ENCODE data around the gene LRP1B. TPM values are rescaled to one million over a fixed set of nuclear protein-coding genes. Genes with fewer than 3 reads are reported as not detected.

The LRP1B gene
- total and polyA plus RNA-seq, 2 of the 8 experiments (the other 6 are each of a cell fraction or from before 2014, with no cell fraction given), result 0.03 TPM; not detected in 1

DNA sequence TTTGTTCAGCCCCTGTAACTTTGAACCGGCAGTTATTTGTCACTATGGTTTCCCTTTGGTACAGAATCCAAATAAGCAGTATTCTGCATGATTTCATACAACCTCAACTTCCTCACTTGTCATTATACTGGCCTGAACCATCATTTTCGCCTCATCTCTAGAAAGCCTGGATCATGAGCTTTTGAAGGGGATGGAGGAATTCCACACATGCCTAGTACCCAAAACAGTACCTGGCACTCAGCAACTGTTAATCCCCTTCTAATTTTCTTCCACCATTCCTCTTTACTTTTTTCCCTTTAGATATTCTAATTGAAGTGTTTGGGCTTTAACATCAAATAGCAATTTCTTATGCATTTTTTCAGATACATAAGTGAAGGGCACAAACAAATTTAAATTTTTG is 1776.3 kb downstream of the LRP1B start:
- DNase-seq (ENCODE audit: low read depth in 1 of 2, low spot score in 2 of 2) (no peak), FAIRE-seq (peak; percentile 36)
- TF ChIP-seq NRF1 (IDR thresholded peaks at IDR 0.05; ENCODE audit: low read depth, low read length) (no peak), TEAD4 (IDR thresholded peaks at IDR 0.05; ENCODE audit: low read depth, low read length) (peak; percentile 33; the same call in 1 of the 2 replicates)
- H4K20me1 ChIP-seq (replicated peaks in 1 of 2; ENCODE audit: control insufficient read depth in 1 of 2, insufficient read depth in 2 of 2, low read length in 2 of 2), result no peaks in the 10 kb centered on the region
- H3K27me3 ChIP-seq (replicated peaks in 1 of 4; ENCODE audit: control insufficient read depth in 3 of 4, extremely low read depth in 1 of 4, insufficient read depth in 3 of 4, low read length in 3 of 4), result no peaks in the 10 kb centered on the region
- H3K23ac ChIP-seq (ENCODE audit: insufficient read length), result no peak overlapping the region
- H2BK120ac ChIP-seq (replicated peaks; ENCODE audit: low read depth, low read length), result peak overlapping the region; percentile 55
- no peak overlapping the region for H4K5ac ChIP-seq (ENCODE audit: insufficient read length, low read depth, low read length)
- H3K56ac ChIP-seq (replicated peaks; ENCODE audit: insufficient read length, low read depth, low read length), result no peak overlapping the region
- H3K79me2 ChIP-seq (ENCODE audit: control insufficient read depth in 1 of 2, insufficient read depth in 2 of 2, low read length in 2 of 2), result no peaks in the 10 kb centered on the region
- no peak overlapping the region for H2BK5ac ChIP-seq (ENCODE audit: low read depth, low read length)
- no peak overlapping the region for H2AK5ac ChIP-seq (ENCODE audit: low read depth, low read length)
- no peak overlapping the region for H4K8ac ChIP-seq (ENCODE audit: extremely low read depth, insufficient read depth, low read length)
- no peak overlapping the region for H2BK20ac ChIP-seq (ENCODE audit: low read length)
- no peak overlapping the region for H2AFZ ChIP-seq (ENCODE audit: low read length)
- H3K9ac ChIP-seq (replicated peaks in 1 of 4; ENCODE audit: extremely low read depth in 1 of 4, low read depth in 3 of 4, low read length in 3 of 4), result no peak overlapping the region
- CTCF ChIA-PET (ENCODE audit: partially characterized antibody), result interaction anchor here (0.6 kb wide), 1 partner anchor 518 kb away, joined by 3 read pairs; no protein-coding TSS in a partner anchor
- no peak overlapping the region for H3K27ac ChIP-seq (ENCODE audit: low read depth, low read length)
- no peak overlapping the region for H3K4me3 ChIP-seq (ENCODE audit: extremely low read depth in 1 of 4, insufficient read depth in 2 of 4, low read depth in 3 of 4, low read length in 4 of 4)
- H3K4ac ChIP-seq (replicated peaks; ENCODE audit: insufficient read length, low read depth, low read length), result no peak overlapping the region
- no peak overlapping the region for H3K18ac ChIP-seq (ENCODE audit: extremely low read depth, low read length)
- 85% methylated on average over 2 of the region's 2 CpGs; no CpG with 5 or more reads in 1 of the 2 experiments for WGBS, 2 experiments (ENCODE audit: extremely low coverage in 1 of 2, insufficient coverage in 1 of 2, insufficient read length in 1 of 2, insufficient replicate concordance in 2 of 2, low coverage in 1 of 2, low lambda C conversion rate in 2 of 2, missing lambda C conversion rate in 1 of 2)
- no peaks in the 10 kb centered on the region for H3K9me3 ChIP-seq (ENCODE audit: insufficient read depth in 2 of 2, low read depth in 1 of 2, low read length in 1 of 2)
- H3K4me2 ChIP-seq (ENCODE audit: insufficient read depth in 1 of 2, low read depth in 2 of 2, low read length in 2 of 2), result no peak overlapping the region
- no peak overlapping the region for H2BK15ac ChIP-seq (ENCODE audit: low read length)
- H3K23me2 ChIP-seq (ENCODE audit: low read depth, low read length), result no peaks in the 10 kb centered on the region
- H4K91ac ChIP-seq (replicated peaks; ENCODE audit: insufficient read length, low read length), result no peak overlapping the region
- H3K14ac ChIP-seq (ENCODE audit: insufficient read length), result no peak overlapping the region
- no peaks in the 10 kb centered on the region for H3K79me1 ChIP-seq (ENCODE audit: low read depth, low read length)
- H3K4me1 ChIP-seq (replicated peaks in 1 of 4; ENCODE audit: control insufficient read depth in 3 of 4, insufficient read depth in 4 of 4, low read length in 3 of 4), result peaks cover 0 to 11% (median 0%) of the 10 kb centered on the region in 4 experiments; a peak in 1 of 7 replicates
- POLR2A ChIA-PET (ENCODE audit: partially characterized antibody), result no interaction called here
- no peak overlapping the region for H2BK12ac ChIP-seq (ENCODE audit: low read depth, low read length)
- H3K36me3 ChIP-seq (ENCODE audit: control insufficient read depth in 2 of 4, insufficient read depth in 4 of 4, low read length in 3 of 4), result no peaks in the 10 kb centered on the region

Data from H1 (cell line).